Endodermal cell (in vitro differentiated cells): ENCODE measurements around the gene AKR7A2. TPM values are rescaled to one million over a fixed set of nuclear protein-coding genes. Genes with fewer than 3 reads are reported as not detected.
A peak's percentile ranks its signal among the peaks of the same experiment; 100 is the strongest.

Source experiments
- DNase-seq: peaks from one replicate; pipeline ENCODE4 v3.0.0-alpha.2; 2017
- H3K27ac ChIP-seq: 2 replicates; pipeline ENCODE4 v1.5.1; 2013; ENCODE audit warnings: mild to moderate bottlenecking, low read depth, low read length, moderate library complexity
- H3K27me3 ChIP-seq: 2 replicates; pipeline ENCODE4 v1.6.1; 2013; ENCODE audit warnings: mild to moderate bottlenecking, low read length, moderate library complexity; ENCODE audit not compliant: insufficient read depth, control insufficient read depth, poor library complexity, severe bottlenecking
- H3K36me3 ChIP-seq: 2 replicates; pipeline ENCODE4 v1.7.0; 2013; ENCODE audit warnings: mild to moderate bottlenecking, low read length, moderate library complexity; ENCODE audit not compliant: control insufficient read depth, insufficient read depth
- H3K4me1 ChIP-seq: one replicate; pipeline ENCODE4 v1.7.0; 2013; ENCODE audit warnings: low read length; ENCODE audit not compliant: control insufficient read depth, insufficient read depth
- H3K4me3 ChIP-seq: 2 replicates; pipeline ENCODE4 v1.5.1; 2013; ENCODE audit warnings: mild to moderate bottlenecking, low read length, moderate library complexity
- H3K9ac ChIP-seq: 2 replicates; pipeline ENCODE4 v1.6.1; 2013; ENCODE audit warnings: mild to moderate bottlenecking, low read length, moderate library complexity; ENCODE audit not compliant: poor library complexity, severe bottlenecking; ENCODE audit errors: extremely low read depth
- H3K9me3 ChIP-seq: 2 replicates; pipeline ENCODE4 v1.6.1; 2013; ENCODE audit warnings: mild to moderate bottlenecking, low read length, moderate library complexity; ENCODE audit not compliant: control insufficient read depth
- H3K27ac Mint-ChIP-seq: 2 replicates; pipeline ENCODE4 v1.8.0; 2020; ENCODE audit warnings: mixed read lengths
- H3K27me3 Mint-ChIP-seq: 2 replicates; pipeline ENCODE4 v1.8.0; 2021; ENCODE audit warnings: mild to moderate bottlenecking, mixed read lengths; ENCODE audit not compliant: insufficient read depth
- H3K36me3 Mint-ChIP-seq: 2 replicates; pipeline ENCODE4 v1.8.0; 2020; ENCODE audit warnings: low read depth, mixed read lengths
- H3K4me1 Mint-ChIP-seq: 2 replicates; pipeline ENCODE4 v1.8.0; 2020; ENCODE audit warnings: mixed read lengths
- H3K4me3 Mint-ChIP-seq: 2 replicates; pipeline ENCODE4 v1.8.0; 2020; ENCODE audit warnings: mild to moderate bottlenecking, moderate library complexity, mixed read lengths
- H3K9me3 Mint-ChIP-seq: 2 replicates; pipeline ENCODE4 v1.8.0; 2020; ENCODE audit warnings: mild to moderate bottlenecking, mixed read lengths
- WGBS, 2 experiments: methylation state at CpG; one replicate each; pipeline versions ENCODE4 v1.1.5 to v1.1.7; 2013; ENCODE audit warnings: missing lambda C conversion rate in 2 of 2, mixed read lengths in 1 of 2; ENCODE audit not compliant: insufficient coverage in 1 of 2, insufficient read length in 1 of 2; 5-methylcytosine and 5-hydroxymethylcytosine counted together
- total RNA-seq, 2 donors: library from RNA; stranded (reverse); fragmentation: NEBNext Ultra II Directional in 1 of 2; extraction: Animal tissue kit (Norgen Biotek cat#: 25700) in 1 of 2; gene quantifications; 2 replicates in 1 of 2; 3 replicates in 1 of 2; pipeline ENCODE4 v1.2.1, GENCODE V29; 2021
- TF ChIP-seq, protein P1 (sequence below): fragments of 200-600 bp; sonication (generic); conservative IDR thresholded peaks from 2 replicates; pipeline ENCODE4 v1.5.0; 2021; ENCODE audit warnings: antibody characterized with exemption, mild to moderate bottlenecking

The AKR7A2 gene
- total RNA-seq, 2 donors from 2014 or later = 47.8 to 66.1 TPM

DNA sequence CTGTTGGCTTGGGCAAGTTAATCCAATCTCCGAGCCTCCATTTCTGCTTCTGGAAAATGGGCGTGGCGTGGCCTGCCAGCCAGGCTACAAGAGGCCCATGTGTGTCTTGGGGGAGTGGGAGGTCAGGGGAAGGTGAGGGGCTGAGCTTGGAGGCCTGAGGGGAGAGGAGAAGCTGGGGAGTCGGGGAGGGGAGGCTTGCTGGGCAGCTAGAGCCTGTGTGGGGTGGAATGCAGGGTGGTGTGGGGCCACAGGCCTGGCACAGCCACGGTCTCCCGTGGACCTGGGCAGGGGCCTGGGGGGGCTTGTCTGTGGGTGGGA, 14.8 kb upstream of the AKR7A2 start:
- Histone ChIP-seq H3K4me3 (no peak overlapping the region), H3K4me1 (no peaks in the 10 kb centered on the region), H3K27ac (no peak overlapping the region), H3K36me3 (peaks cover 28% of the 10 kb centered on the region), H3K27me3 (no peaks in the 10 kb centered on the region), H3K9me3 (no peaks in the 10 kb centered on the region), H3K9ac (no peak overlapping the region)
- no peak for DNase-seq
- no peaks in the 10 kb centered on the region for H3K4me1 Mint-ChIP-seq
- TF ChIP-seq, protein P1, sequence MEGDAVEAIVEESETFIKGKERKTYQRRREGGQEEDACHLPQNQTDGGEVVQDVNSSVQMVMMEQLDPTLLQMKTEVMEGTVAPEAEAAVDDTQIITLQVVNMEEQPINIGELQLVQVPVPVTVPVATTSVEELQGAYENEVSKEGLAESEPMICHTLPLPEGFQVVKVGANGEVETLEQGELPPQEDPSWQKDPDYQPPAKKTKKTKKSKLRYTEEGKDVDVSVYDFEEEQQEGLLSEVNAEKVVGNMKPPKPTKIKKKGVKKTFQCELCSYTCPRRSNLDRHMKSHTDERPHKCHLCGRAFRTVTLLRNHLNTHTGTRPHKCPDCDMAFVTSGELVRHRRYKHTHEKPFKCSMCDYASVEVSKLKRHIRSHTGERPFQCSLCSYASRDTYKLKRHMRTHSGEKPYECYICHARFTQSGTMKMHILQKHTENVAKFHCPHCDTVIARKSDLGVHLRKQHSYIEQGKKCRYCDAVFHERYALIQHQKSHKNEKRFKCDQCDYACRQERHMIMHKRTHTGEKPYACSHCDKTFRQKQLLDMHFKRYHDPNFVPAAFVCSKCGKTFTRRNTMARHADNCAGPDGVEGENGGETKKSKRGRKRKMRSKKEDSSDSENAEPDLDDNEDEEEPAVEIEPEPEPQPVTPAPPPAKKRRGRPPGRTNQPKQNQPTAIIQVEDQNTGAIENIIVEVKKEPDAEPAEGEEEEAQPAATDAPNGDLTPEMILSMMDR = no peak
- no peaks in the 10 kb centered on the region for H3K9me3 Mint-ChIP-seq
- H3K27ac Mint-ChIP-seq = no peak overlapping the region
- no peak overlapping the region for H3K4me3 Mint-ChIP-seq
- 80 to 87% methylated on average over 1 to 6 of the region's 6 CpGs for WGBS, 2 experiments
- H3K27me3 Mint-ChIP-seq = no peaks in the 10 kb centered on the region
- H3K36me3 Mint-ChIP-seq = peaks cover 31% of the 10 kb centered on the region

DNA sequence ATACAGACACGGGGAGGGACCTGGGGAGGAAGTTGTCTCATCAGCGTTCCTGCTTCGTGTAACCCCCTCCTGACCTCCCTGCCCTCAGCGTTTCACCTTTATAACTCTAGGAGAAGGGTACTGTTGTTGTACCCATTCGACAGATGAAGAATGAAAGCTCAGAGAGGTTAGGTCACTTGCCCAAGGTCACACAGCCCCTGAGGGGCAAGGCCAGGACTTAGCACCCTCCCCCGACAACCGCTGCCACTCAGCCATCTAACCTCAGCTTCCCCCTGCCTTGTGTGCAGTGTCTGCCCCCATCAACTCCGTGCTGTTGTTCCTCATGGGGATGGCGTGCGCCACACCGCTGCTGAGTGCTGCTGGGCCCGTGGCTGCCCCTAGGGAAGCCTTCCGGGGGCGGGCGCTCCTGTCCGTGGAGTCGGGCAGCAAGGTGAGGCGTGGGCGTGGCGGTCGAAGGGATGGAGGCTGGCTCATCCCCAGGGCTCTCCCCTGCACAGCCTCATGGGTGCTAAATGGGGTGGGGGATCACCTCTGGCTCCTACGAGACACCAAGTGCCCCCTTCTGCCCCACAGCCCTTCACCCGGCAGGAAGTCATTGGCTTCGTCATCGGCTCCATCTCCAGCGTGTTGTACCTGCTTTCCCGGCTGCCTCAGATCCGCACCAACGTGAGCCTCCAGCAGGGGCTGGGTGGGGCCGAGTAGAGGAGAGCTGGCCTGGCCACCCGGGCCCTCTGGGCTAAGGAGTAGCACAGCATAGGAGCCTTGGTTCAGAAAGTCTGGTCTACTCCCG, 14.2 kb upstream of the AKR7A2 start:
- DNase-seq = no peak
- no peaks in the 10 kb centered on the region for H3K9me3 ChIP-seq
- H3K4me3 ChIP-seq = no peak overlapping the region
- H3K36me3 ChIP-seq = peaks cover 28% of the 10 kb centered on the region
- 93 to 97% methylated on average over 13 to 32 of the region's 32 CpGs for WGBS, 2 experiments
- no peaks in the 10 kb centered on the region for H3K4me1 Mint-ChIP-seq
- no peak overlapping the region for H3K4me3 Mint-ChIP-seq
- no peak overlapping the region for H3K9ac ChIP-seq
- H3K4me1 ChIP-seq = no peaks in the 10 kb centered on the region
- no peak overlapping the region for H3K27ac Mint-ChIP-seq
- H3K9me3 Mint-ChIP-seq = no peaks in the 10 kb centered on the region
- H3K36me3 Mint-ChIP-seq = peaks cover 34% of the 10 kb centered on the region
- no peak overlapping the region for H3K27ac ChIP-seq
- H3K27me3 ChIP-seq = no peaks in the 10 kb centered on the region
- TF ChIP-seq, protein P1 = peak; percentile 29
- H3K27me3 Mint-ChIP-seq = no peaks in the 10 kb centered on the region

DNA sequence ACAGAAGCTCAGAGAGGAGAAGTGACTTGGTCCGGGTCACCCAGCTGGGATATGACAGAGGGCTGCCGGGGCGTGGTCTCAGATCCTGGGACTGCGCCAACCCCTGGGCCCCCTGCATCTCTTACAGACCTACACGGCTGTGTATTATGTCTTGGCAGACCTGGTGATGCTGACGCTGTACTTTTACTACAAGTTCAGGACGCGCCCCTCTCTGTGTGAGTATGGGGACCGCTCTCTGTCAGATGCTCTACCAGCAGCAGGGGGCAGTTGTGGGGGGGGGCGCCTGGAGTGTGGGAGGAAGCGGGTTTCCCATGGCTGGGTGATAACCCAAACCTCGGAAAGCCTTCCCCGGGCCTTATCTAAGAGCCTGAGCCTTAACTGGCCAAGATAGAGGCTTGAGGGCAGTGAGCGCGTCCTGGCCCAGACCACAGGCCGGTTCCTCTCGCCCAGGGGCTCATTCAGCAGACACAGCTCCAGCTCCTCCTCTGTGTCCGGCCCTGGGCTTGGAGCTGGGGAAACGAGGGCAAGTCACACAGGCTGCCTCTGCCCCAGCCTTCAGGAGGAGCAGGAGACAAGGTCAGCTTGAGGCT, 13.5 kb upstream of the AKR7A2 start:
- H3K27me3 ChIP-seq = no peaks in the 10 kb centered on the region
- Mint-ChIP-seq H3K4me3 (no peak overlapping the region), H3K36me3 (peaks cover 37% of the 10 kb centered on the region), H3K9me3 (no peaks in the 10 kb centered on the region), H3K27ac (no peak overlapping the region), H3K27me3 (no peaks in the 10 kb centered on the region), H3K4me1 (no peaks in the 10 kb centered on the region)
- H3K4me1 ChIP-seq = no peaks in the 10 kb centered on the region
- TF ChIP-seq, protein P1 = no peak
- H3K9me3 ChIP-seq = no peaks in the 10 kb centered on the region
- H3K9ac ChIP-seq = no peak overlapping the region
- no peak overlapping the region for H3K27ac ChIP-seq
- WGBS, 2 experiments = 89 to 93% methylated on average over 15 to 19 of the region's 19 CpGs
- no peak overlapping the region for H3K4me3 ChIP-seq
- no peak for DNase-seq
- H3K36me3 ChIP-seq = peaks cover 28% of the 10 kb centered on the region
